ENCODE measurements around the gene LIPA. TPM values are rescaled to one million over a fixed set of nuclear protein-coding genes. Genes with fewer than 3 reads are reported as not detected.

LIPA gene
- total and polyA plus RNA-seq, 2 of the 4 experiments (the other 2 are of a cell fraction), result 23.1 to 31.9 TPM

DNA sequence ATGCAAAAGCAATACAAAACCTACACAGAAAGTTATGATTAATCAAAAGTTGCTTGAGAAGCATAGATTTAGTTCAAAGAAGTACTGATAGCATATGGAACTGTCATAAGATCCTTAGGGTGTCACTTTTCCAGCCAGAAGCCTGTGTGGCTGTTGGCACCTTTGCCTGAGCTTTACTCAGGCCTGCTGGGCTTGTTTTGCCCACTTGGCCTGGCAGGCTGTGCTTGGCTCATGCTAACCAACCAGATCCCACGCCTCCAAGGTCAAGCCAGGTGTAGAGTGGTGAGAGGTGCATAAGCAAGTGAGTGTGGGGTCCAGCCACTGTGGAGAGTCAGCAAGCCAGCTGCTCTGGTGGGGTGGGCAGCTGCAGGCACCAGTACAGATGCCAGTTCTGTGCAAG, 12.0 kb upstream of the LIPA start:
- no peaks in the 10 kb centered on the region for H3K9me1 ChIP-seq (ENCODE audit: insufficient read depth, low read length)
- H3K27me3 ChIP-seq (ENCODE audit: control insufficient read depth, insufficient read depth, low read length), result no peaks in the 10 kb centered on the region
- TF ChIP-seq, protein P1, sequence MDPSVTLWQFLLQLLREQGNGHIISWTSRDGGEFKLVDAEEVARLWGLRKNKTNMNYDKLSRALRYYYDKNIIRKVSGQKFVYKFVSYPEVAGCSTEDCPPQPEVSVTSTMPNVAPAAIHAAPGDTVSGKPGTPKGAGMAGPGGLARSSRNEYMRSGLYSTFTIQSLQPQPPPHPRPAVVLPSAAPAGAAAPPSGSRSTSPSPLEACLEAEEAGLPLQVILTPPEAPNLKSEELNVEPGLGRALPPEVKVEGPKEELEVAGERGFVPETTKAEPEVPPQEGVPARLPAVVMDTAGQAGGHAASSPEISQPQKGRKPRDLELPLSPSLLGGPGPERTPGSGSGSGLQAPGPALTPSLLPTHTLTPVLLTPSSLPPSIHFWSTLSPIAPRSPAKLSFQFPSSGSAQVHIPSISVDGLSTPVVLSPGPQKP (IDR thresholded peaks at IDR 0.05; ENCODE audit: borderline replicate concordance, low read depth, low read length), result no peak
- TF ChIP-seq RCOR1 (IDR thresholded peaks at IDR 0.05; ENCODE audit: insufficient replicate concordance, low read length), result no peak
- TF ChIP-seq RFX5 (IDR thresholded peaks at IDR 0.05; ENCODE audit: low read depth, low read length), result no peak
- no peak for TF ChIP-seq RAD21 (IDR thresholded peaks at IDR 0.05; ENCODE audit: low read length)
- no peak for TF ChIP-seq MXI1 (IDR thresholded peaks at IDR 0.05; ENCODE audit: borderline replicate concordance, low read depth, low read length)
- TF ChIP-seq POLR2A (IDR thresholded peaks at IDR 0.05; ENCODE audit: low read depth, low read length), result no peak
- no peak for TF ChIP-seq MAZ (IDR thresholded peaks at IDR 0.05; ENCODE audit: borderline replicate concordance, low read depth, low read length)
- no peak overlapping the region for H2AFZ ChIP-seq (replicated peaks; ENCODE audit: low read length, poor library complexity)
- no TSS peak for BruUV-seq (replicated peaks)
- H2AK5ac ChIP-seq (ENCODE audit: low read depth, low read length), result 0 out of 2 replicates have a peak overlapping the region, but pooled peaks have one; percentile 9
- H2BK5ac ChIP-seq (ENCODE audit: low read depth, low read length, poor library complexity, severe bottlenecking), result no peak overlapping the region
- DNase-seq, result no peak
- intact Hi-C loops (cut with micrococcal nuclease), result no loop called here
- H4K5ac ChIP-seq (ENCODE audit: low read depth, low read length), result no peak overlapping the region
- H4K91ac ChIP-seq (ENCODE audit: insufficient read depth, low read depth, low read length), result no peak overlapping the region
- no peak overlapping the region for H3K4me2 ChIP-seq (ENCODE audit: low read depth, low read length)
- WGBS, 2 experiments (ENCODE audit: extremely low coverage in 2 of 2, insufficient read length in 1 of 2), result no CpG with 5 or more reads among the region's 1 CpG
- POLR2A ChIA-PET (ENCODE audit: unreplicated experiment), result no interaction called here
- no peaks in the 10 kb centered on the region for H4K20me1 ChIP-seq (ENCODE audit: insufficient read depth, low read length)
- no peaks in the 10 kb centered on the region for H3K36me3 ChIP-seq (ENCODE audit: control insufficient read depth, insufficient read depth, low read length)
- H3K18ac ChIP-seq (ENCODE audit: low read depth, low read length), result no peak overlapping the region
- no peak for ATAC-seq (ENCODE audit: low read depth)
- no peak overlapping the region for H2BK20ac ChIP-seq (ENCODE audit: low read depth, low read length)
- H3K4ac ChIP-seq (ENCODE audit: low read depth, low read length), result no peak overlapping the region
- no peak overlapping the region for H2BK120ac ChIP-seq (ENCODE audit: low read depth, low read length)
- peaks cover 7% of the 10 kb centered on the region for H3K4me1 ChIP-seq (ENCODE audit: control insufficient read depth, insufficient read depth, low read length)
- H3K27ac ChIP-seq (ENCODE audit: insufficient read depth, low read length), result no peak overlapping the region
- no peak overlapping the region for H2BK15ac ChIP-seq (ENCODE audit: low read depth, low read length)
- no peaks in the 10 kb centered on the region for H3K9me3 ChIP-seq (ENCODE audit: control insufficient read depth, insufficient read depth, low read length)
- H3K79me1 ChIP-seq (ENCODE audit: low read depth in 1 of 2, low read length in 2 of 2), result no peaks in the 10 kb centered on the region
- dilution Hi-C loops (cut with HindIII; ENCODE audit: low sequenced_read_pairs, unreplicated experiment), result no loop called here
- in situ Hi-C loops (cut with MboI; ENCODE audit: low sequenced_read_pairs), result no loop called here
- CTCF ChIA-PET, result interaction anchor here (0.7 kb wide), 1 partner anchor 98 kb away, joined by 3 read pairs; no protein-coding TSS in a partner anchor
- H4K8ac ChIP-seq (ENCODE audit: low read depth in 2 of 2, low read length in 2 of 2), result no peak overlapping the region
- H3K23ac ChIP-seq (ENCODE audit: low read depth, low read length), result no peak overlapping the region
- no peak overlapping the region for H3K4me3 ChIP-seq (ENCODE audit: insufficient read depth, low read depth, low read length)
- H3K56ac ChIP-seq (ENCODE audit: extremely low read depth, insufficient read depth, low read length), result no peak overlapping the region
- H3K9ac ChIP-seq (ENCODE audit: low read depth, low read length), result no peak overlapping the region
- no peak overlapping the region for H2AK9ac ChIP-seq (replicated peaks; ENCODE audit: low read depth, low read length, poor library complexity)
- no peak overlapping the region for H3K14ac ChIP-seq (replicated peaks; ENCODE audit: low read depth, low read length)

Data from IMR-90 (cell line).